ENCODE results near the gene SEC61A1.

The SEC61A1 gene

DNA sequence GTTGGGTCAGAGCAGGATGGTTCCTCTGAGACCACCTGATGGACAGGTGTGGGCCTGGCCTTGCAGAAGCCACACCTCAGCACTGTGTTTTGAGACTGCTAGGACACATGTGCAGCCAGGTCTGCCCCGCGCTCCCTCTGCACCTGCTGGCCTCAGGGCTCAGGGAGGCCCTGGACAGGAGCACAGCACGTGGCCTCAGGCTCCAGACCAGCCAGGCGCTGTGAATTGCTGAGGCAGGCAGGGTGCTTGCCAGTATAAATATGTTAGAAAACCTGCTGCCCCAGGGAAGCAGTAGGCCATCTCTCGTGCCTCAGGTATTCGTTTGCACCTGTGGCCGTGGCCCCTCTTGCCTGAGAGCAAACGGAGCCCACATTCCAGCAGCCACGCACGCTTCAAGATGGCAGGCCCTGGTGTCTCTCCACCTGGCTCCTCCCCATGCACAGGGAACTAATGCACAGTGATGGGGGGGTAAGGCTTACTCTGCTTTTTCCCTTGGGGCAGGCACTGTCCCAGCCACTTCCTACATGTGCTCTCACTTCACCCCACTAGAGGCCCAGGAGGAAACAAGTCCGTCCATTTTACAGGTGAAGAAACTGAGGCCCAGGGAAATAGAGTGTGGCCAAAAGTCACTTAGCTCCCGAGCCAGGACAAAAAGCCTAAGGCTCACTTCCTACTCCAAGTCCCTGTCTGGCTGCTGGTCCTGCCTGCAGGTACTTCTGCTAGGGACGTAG, 20.4 kb downstream of the SEC61A1 start:
- no peak for TF ChIP-seq CTCF (IDR thresholded peaks at IDR 0.05; ENCODE audit: low read depth, low read length)
- no peak overlapping the region for H3K4me3 ChIP-seq (ENCODE audit: low read depth, low read length)

GRCh38 chr3:128073185-128073725, 21.0 kb downstream of the SEC61A1 start:
- TF ChIP-seq CTCF (IDR thresholded peaks at IDR 0.05; ENCODE audit: low read depth, low read length), result no peak
- no peak overlapping the region for H3K4me3 ChIP-seq (ENCODE audit: low read depth, low read length)

GRCh38 chr3:128073807-128074206, 21.6 kb downstream of the SEC61A1 start:
- no peak for TF ChIP-seq CTCF (IDR thresholded peaks at IDR 0.05; ENCODE audit: low read depth, low read length)
- no peak overlapping the region for H3K4me3 ChIP-seq (ENCODE audit: low read depth, low read length)

GRCh38 chr3:128074851-128075521, 22.7 kb downstream of the SEC61A1 start:
- H3K4me3 ChIP-seq (ENCODE audit: low read depth, low read length), result no peak overlapping the region
- TF ChIP-seq CTCF (IDR thresholded peaks at IDR 0.05; ENCODE audit: low read depth, low read length), result no peak

GRCh38 chr3:128075522-128076482, 23.6 kb downstream of the SEC61A1 start:
- no peak overlapping the region for H3K4me3 ChIP-seq (ENCODE audit: low read depth, low read length)
- peak; percentile 76 for TF ChIP-seq CTCF (IDR thresholded peaks at IDR 0.05; ENCODE audit: low read depth, low read length)

- no peak overlapping the region for H3K4me3 ChIP-seq (ENCODE audit: low read depth, low read length)
- TF ChIP-seq CTCF (IDR thresholded peaks at IDR 0.05; ENCODE audit: low read depth, low read length), result no peak
Observed at GRCh38 chr3:128076483-128077201, 24.4 kb downstream of the SEC61A1 start.
